Keratinocyte (primary cell): ENCODE results near the gene FOXP4. TPM values are rescaled to one million over a fixed set of nuclear protein-coding genes. Genes with fewer than 3 reads are reported as not detected.

ENCODE experiments used
- DNase-seq: peaks from one replicate; pipeline ENCODE4 v3.0.0-alpha.2; 2011; ENCODE audit warnings: low read depth, missing footprints, low spot score
- FAIRE-seq: peaks from 2 replicates; lab custom pipeline; 2011; peaks lifted over from hg19 to GRCh38; lab: Jason Lieb, UNC
- H2AFZ ChIP-seq: 2 replicates; pipeline ENCODE4 v1.6.0; 2012; ENCODE audit warnings: low read length, control low read depth, inconsistent platforms; ENCODE audit not compliant: control insufficient read depth
- H3K27ac ChIP-seq: 2 replicates; pipeline ENCODE4 v1.5.1; 2011; ENCODE audit warnings: low read length; ENCODE audit not compliant: control insufficient read depth, insufficient read depth
- H3K27me3 ChIP-seq: 3 replicates; pipeline ENCODE4 v1.6.0; 2011; ENCODE audit warnings: low read length; ENCODE audit not compliant: control insufficient read depth, insufficient read depth; ENCODE audit errors: extremely low read depth
- H3K36me3 ChIP-seq, 2 experiments: 2 replicates in 1 of 2; 3 replicates in 1 of 2; pipeline ENCODE4 v1.5.1; 2011; ENCODE audit warnings: low read length in 2 of 2, mild to moderate bottlenecking in 1 of 2; ENCODE audit not compliant: control insufficient read depth in 2 of 2, insufficient read depth in 2 of 2; ENCODE audit errors: extremely low read depth in 1 of 2
- H3K4me1 ChIP-seq: 3 replicates; pipeline ENCODE4 v1.5.1; 2011; ENCODE audit warnings: low read length; ENCODE audit not compliant: control insufficient read depth, insufficient read depth; ENCODE audit errors: extremely low read depth
- H3K4me2 ChIP-seq: 3 replicates; pipeline ENCODE4 v1.6.0; 2011; ENCODE audit warnings: low read depth, low read length; ENCODE audit not compliant: control insufficient read depth, insufficient read depth; ENCODE audit errors: extremely low read depth
- H3K4me3 ChIP-seq, 3 experiments: fragments of 200-600 bp in 1 of 3; sonication (generic) in 1 of 3; 2 replicates in 2 of 3; 3 replicates in 1 of 3; pipeline ENCODE4 v1.5.1; 2011 to 2016; ENCODE audit warnings: low read length in 3 of 3, mild to moderate bottlenecking in 3 of 3, control low read depth in 2 of 3, inconsistent platforms in 1 of 3, low read depth in 1 of 3, mixed read lengths in 1 of 3, mixed run types in 1 of 3, moderate library complexity in 1 of 3; ENCODE audit not compliant: control insufficient read depth in 2 of 3, insufficient read depth in 2 of 3; ENCODE audit errors: extremely low read depth in 1 of 3
- H3K79me2 ChIP-seq: 2 replicates; pipeline ENCODE4 v1.6.0; 2012; ENCODE audit warnings: low read length; ENCODE audit not compliant: control insufficient read depth, insufficient read depth
- H3K9ac ChIP-seq: 3 replicates; pipeline ENCODE4 v1.6.0; 2011; ENCODE audit warnings: low read length; ENCODE audit not compliant: control insufficient read depth, insufficient read depth; ENCODE audit errors: extremely low read depth
- H3K9me1 ChIP-seq: 3 replicates; pipeline ENCODE4 v1.6.0; 2011; ENCODE audit warnings: low read length; ENCODE audit not compliant: control insufficient read depth, insufficient read depth; ENCODE audit errors: extremely low read depth
- H3K9me3 ChIP-seq: 2 replicates; pipeline ENCODE4 v1.5.1; 2012; ENCODE audit warnings: low read depth, low read length; ENCODE audit not compliant: control insufficient read depth
- H4K20me1 ChIP-seq: 3 replicates; pipeline ENCODE4 v1.6.0; 2011; ENCODE audit warnings: low read length; ENCODE audit not compliant: control insufficient read depth, insufficient read depth; ENCODE audit errors: extremely low read depth
- CTCF ChIP-seq, 3 experiments: IDR thresholded peaks in 1 of 3; conservative IDR thresholded peaks in 1 of 3; optimal IDR thresholded peaks in 1 of 3; 2 replicates in 2 of 3; 3 replicates in 1 of 3; pipeline versions ENCODE3 to v1.5.1; 2011; ENCODE audit warnings: low read length in 3 of 3, mild to moderate bottlenecking in 3 of 3, moderate library complexity in 2 of 3, control low read depth in 1 of 3, inconsistent platforms in 1 of 3; ENCODE audit not compliant: insufficient read depth in 2 of 3; ENCODE audit errors: extremely low read depth in 1 of 3
- EZH2 ChIP-seq: IDR thresholded peaks from one replicate; pipeline ENCODE4 v1.6.1; 2012; ENCODE audit warnings: inconsistent platforms, mild to moderate bottlenecking, low read length, moderate library complexity
- dilution Hi-C: fragments of 300-500 bp; cut with MboI; formaldehyde crosslinking; loops from one replicate; pipeline ENCODE4 v1.7.0; 2020; ENCODE audit warnings: low sequenced_read_pairs; ENCODE audit not compliant: extremely low pct_ligation_motif_present
- polyA plus RNA-seq, 5 experiments: library from polyadenylated mRNA; depleted of rRNA in 3 of 5; stranded (reverse) in 3 of 5; stranded (forward) in 1 of 5; unstranded in 1 of 5; fragments of >200 nt; gene quantifications; 1 replicate in 1 of 5; 2 replicates in 3 of 5; 3 replicates in 1 of 5; pipeline versions ENCODE4 v1.2.1 to v1.2.3, GENCODE V29; 2011 to 2012; ENCODE audit warnings: missing spikeins in 2 of 5, low read depth in 1 of 5, low replicate concordance in 1 of 5

FOXP4 gene
- polyA plus RNA-seq, 1 donor (not counting 4 experiments of a cell fraction or from before 2014, with no cell fraction given), result 1.1 TPM

GRCh38 chr6:41559655-41560427, 13.7 kb downstream of the FOXP4 start:
- no peak for TF ChIP-seq EZH2
- TF ChIP-seq CTCF (optimal IDR thresholded peaks at IDR 0.05 in 1 of 3, IDR thresholded peaks at IDR 0.05 in 1 of 3, conservative IDR thresholded peaks at IDR 0.05 in 1 of 3; ENCODE audit: extremely low read depth in 1 of 3, insufficient read depth in 2 of 3, low read length in 3 of 3), result no peak
- no peak for FAIRE-seq
- no peaks in the 10 kb centered on the region for H3K36me3 ChIP-seq
- peaks cover 6% of the 10 kb centered on the region for H3K4me1 ChIP-seq
- H3K9ac ChIP-seq, result peak overlapping the region; percentile 57
- dilution Hi-C loops, result no loop called here
- H4K20me1 ChIP-seq, result peaks cover 3% of the 10 kb centered on the region
- H3K27ac ChIP-seq, result no peak overlapping the region
- peaks cover 4% of the 10 kb centered on the region for H3K79me2 ChIP-seq
- no peaks in the 10 kb centered on the region for H3K9me3 ChIP-seq
- no peak for DNase-seq
- H3K4me2 ChIP-seq, result peak overlapping the region; percentile 65
- H3K27me3 ChIP-seq, result no peaks in the 10 kb centered on the region
- peak overlapping the region; percentile 44 to 71 (median 71) for H3K4me3 ChIP-seq
- H2AFZ ChIP-seq, result no peak overlapping the region
- H3K9me1 ChIP-seq, result peaks cover 3% of the 10 kb centered on the region

GRCh38 chr6:41560431-41561192, 14.4 kb downstream of the FOXP4 start:
- no peaks in the 10 kb centered on the region for H3K36me3 ChIP-seq
- peak overlapping the region; percentile 65 for H3K4me2 ChIP-seq
- peak overlapping the region; percentile 39 for H2AFZ ChIP-seq
- H4K20me1 ChIP-seq, result peaks cover 3% of the 10 kb centered on the region
- H3K27ac ChIP-seq, result peak overlapping the region; percentile 25
- TF ChIP-seq CTCF (optimal IDR thresholded peaks at IDR 0.05 in 1 of 3, IDR thresholded peaks at IDR 0.05 in 1 of 3, conservative IDR thresholded peaks at IDR 0.05 in 1 of 3; ENCODE audit: extremely low read depth in 1 of 3, insufficient read depth in 2 of 3, low read length in 3 of 3), result no peak
- TF ChIP-seq EZH2, result no peak
- H3K9me3 ChIP-seq, result no peaks in the 10 kb centered on the region
- dilution Hi-C loops, result no loop called here
- peak overlapping the region; percentile 44 to 71 (median 71) for H3K4me3 ChIP-seq
- DNase-seq (no peak), FAIRE-seq (no peak)
- peaks cover 6% of the 10 kb centered on the region for H3K4me1 ChIP-seq
- peak overlapping the region; percentile 57 for H3K9ac ChIP-seq
- no peaks in the 10 kb centered on the region for H3K27me3 ChIP-seq
- peaks cover 4% of the 10 kb centered on the region for H3K79me2 ChIP-seq
- peaks cover 3% of the 10 kb centered on the region for H3K9me1 ChIP-seq
